A549 treated with AZD2906 at 1 μM for 4 hours (cell line): ENCODE results near the gene SMIM36. TPM values are rescaled to one million over a fixed set of nuclear protein-coding genes. Genes with fewer than 3 reads are reported as not detected.

ENCODE experiments used
- total RNA-seq: library from RNA; stranded (reverse); fragments of 200-300 nt; extraction: Qiagen RNA extraction; gene quantifications from 5 replicates; pipeline ENCODE4 v1.2.3, GENCODE V29; 2022

The SMIM36 gene
- total RNA-seq: not detected in 5 replicates

DNA sequence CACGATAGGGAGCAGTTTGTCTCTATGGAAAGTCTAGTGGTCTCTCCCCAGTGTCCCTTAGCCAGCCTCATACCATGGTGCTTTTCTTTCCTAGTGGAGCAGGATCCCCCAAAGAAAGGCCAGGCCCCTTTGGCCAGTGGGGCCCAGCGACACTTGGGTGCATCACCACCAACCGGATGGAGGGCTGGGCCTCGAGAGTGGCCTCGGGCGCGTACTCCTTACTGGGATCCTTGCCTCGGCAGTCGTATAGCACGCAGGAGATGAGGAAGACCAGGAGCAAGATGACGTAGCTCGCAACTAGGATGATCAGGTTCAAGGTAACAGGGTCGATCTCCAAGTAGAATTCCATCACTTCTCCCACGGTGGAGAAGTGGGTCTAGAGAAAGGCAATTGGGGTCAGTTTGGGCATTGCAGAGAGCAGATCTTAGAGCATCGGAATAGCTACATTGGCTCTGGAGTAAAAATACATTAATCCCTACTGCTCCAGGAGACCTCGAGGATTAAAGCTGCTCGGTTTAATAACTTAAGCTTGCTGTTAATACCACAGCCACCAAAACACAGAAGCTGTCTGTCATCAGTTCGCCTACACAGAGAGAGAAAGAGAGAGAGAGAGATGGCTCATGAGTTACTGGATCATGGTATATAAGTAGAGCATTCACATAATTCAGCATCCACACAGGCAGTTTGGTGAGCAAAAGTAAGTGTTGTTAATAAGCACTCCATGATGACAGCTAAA lies at the start of gene SMIM36:
SMIM36 (minus strand) TSS at position 467 of the 736 bp plus-strand sequence.

DNA sequence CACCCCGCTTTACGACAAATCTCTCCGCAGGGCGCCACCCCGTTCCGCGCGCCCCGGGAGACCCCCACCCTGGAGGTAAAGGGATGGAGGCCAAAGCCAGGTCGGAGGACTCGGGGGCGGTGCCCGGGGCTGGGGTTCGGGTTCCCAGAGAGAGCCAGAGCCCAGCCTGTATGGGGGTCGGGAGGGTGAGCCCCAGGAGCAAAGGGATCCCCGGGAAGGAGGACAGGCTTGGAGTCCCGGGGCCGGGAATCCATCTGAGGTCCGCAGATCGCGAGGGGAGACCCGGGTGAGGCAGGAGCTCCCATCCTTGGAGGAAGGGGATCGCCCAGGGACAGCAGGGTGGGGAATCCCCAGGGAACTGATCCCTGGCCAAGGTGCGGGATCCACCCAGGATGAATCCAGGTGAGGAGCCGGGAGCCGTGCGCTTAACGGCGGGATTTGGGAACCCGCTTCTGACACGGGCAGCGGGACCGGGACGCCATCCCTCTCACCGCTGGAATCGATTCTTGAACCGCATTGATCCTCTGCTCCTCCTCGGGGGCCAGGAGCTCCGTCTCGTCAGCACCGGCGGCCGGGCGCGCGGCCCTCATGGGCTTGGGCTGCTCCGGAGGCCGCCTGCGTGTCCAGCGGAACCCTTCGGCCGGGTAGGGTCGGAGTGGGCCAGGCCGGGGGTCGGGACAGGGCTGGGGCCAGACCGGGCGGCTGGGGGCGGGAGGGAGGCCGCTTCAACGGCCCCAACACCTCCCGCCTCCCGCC lies 89.9 kb downstream of the SMIM36 start, which contains the start of gene MMD:
MMD (minus strand) TSS at position 657 of the 756 bp plus-strand sequence; CDS start at position 517, 140 bp downstream.

Other genes with a start within 250 kb of the SMIM36 start
- gene HLF, start 246.5 kb downstream of the SMIM36 start, total RNA-seq: 0.07 to 0.13 TPM (median 0.09 TPM) in 5 replicates
- gene MMD, start 89.6 kb downstream of the SMIM36 start, total RNA-seq: 24.4 to 31.1 TPM (median 27.6 TPM) in 5 replicates
- 0.05 to 0.22 TPM (median 0.07 TPM) in 5 replicates for gene TMEM100, start 211.4 kb upstream of the SMIM36 start, total RNA-seq
- gene PCTP, start 239.6 kb upstream of the SMIM36 start, total RNA-seq: 17.1 to 24.0 TPM (median 20.8 TPM) in 5 replicates